ENCODE measurements around the gene RALGPS1. TPM values are rescaled to one million over a fixed set of nuclear protein-coding genes. Genes with fewer than 3 reads are reported as not detected.

Gene RALGPS1
- total and polyA plus RNA-seq, 2 donors (not counting 1 experiment from before 2014, with no cell fraction given) = 2.0 to 5.9 TPM

DNA sequence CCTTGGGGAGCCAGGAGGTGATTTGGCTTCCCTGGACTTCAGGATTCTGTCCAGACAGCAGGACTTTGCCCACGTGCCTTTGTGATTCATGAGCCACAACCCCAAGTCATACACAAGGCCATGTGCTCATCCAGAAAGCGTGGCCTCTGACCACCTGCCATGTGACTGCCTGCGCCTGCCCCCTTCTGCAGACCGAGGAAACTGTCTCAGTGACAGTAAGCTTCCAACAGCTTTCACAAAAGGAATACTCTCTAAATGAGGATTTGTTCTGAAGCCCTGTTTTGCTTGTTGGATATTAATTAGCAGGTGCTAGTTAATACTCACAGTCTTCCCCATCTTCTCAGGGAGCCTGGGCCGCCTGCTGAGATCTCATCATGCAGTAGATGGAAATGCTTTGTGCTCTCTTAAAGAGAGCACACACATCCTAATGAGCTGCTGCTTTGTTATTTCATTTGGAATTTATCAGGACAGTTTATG, 244.8 kb downstream of the RALGPS1 start:
- Histone ChIP-seq H3K79me2 (ENCODE audit: control insufficient read depth, insufficient read depth, low read length) (no peaks in the 10 kb centered on the region), H4K20me1 (ENCODE audit: control insufficient read depth, extremely low read depth, insufficient read depth, low read length) (no peaks in the 10 kb centered on the region), H3K4me2 (ENCODE audit: extremely low read depth, insufficient read depth, low read length) (peak overlapping the region; percentile 19), H3K27me3 (ENCODE audit: control insufficient read depth, insufficient read depth, low read length) (no peaks in the 10 kb centered on the region), H2AFZ (ENCODE audit: low read length) (no peak overlapping the region), H3K9ac (ENCODE audit: insufficient read depth, low read length) (peak overlapping the region; percentile 25), H3K27ac (ENCODE audit: insufficient read depth, low read length) (peak overlapping the region; percentile 49), H3K4me3 (replicated peaks in 1 of 4; ENCODE audit: control extremely low read depth in 1 of 4, insufficient read depth in 1 of 4, low read depth in 3 of 4, low read length in 4 of 4) (no peak overlapping the region), H3K36me3 (ENCODE audit: control insufficient read depth, insufficient read depth, low read length) (no peaks in the 10 kb centered on the region), H3K4me1 (ENCODE audit: control insufficient read depth, extremely low read depth, insufficient read depth, low read length) (peaks cover 24% of the 10 kb centered on the region), H3K9me3 (ENCODE audit: control insufficient read depth, insufficient read depth, low read depth, low read length) (no peaks in the 10 kb centered on the region)
- DNase-seq (ENCODE audit: low read depth in 2 of 2) = peak; percentile 87 to 92
- no peak for TF ChIP-seq EZH2 (IDR thresholded peaks at IDR 0.05; ENCODE audit: low read length, missing control alignments)
- TF ChIP-seq, protein P1, sequence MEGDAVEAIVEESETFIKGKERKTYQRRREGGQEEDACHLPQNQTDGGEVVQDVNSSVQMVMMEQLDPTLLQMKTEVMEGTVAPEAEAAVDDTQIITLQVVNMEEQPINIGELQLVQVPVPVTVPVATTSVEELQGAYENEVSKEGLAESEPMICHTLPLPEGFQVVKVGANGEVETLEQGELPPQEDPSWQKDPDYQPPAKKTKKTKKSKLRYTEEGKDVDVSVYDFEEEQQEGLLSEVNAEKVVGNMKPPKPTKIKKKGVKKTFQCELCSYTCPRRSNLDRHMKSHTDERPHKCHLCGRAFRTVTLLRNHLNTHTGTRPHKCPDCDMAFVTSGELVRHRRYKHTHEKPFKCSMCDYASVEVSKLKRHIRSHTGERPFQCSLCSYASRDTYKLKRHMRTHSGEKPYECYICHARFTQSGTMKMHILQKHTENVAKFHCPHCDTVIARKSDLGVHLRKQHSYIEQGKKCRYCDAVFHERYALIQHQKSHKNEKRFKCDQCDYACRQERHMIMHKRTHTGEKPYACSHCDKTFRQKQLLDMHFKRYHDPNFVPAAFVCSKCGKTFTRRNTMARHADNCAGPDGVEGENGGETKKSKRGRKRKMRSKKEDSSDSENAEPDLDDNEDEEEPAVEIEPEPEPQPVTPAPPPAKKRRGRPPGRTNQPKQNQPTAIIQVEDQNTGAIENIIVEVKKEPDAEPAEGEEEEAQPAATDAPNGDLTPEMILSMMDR (conservative IDR thresholded peaks at IDR 0.05 in 1 of 2, IDR thresholded peaks at IDR 0.05 in 1 of 2; ENCODE audit: low read depth in 1 of 2, low read length in 2 of 2) = peak; percentile 25 to 44

DNA sequence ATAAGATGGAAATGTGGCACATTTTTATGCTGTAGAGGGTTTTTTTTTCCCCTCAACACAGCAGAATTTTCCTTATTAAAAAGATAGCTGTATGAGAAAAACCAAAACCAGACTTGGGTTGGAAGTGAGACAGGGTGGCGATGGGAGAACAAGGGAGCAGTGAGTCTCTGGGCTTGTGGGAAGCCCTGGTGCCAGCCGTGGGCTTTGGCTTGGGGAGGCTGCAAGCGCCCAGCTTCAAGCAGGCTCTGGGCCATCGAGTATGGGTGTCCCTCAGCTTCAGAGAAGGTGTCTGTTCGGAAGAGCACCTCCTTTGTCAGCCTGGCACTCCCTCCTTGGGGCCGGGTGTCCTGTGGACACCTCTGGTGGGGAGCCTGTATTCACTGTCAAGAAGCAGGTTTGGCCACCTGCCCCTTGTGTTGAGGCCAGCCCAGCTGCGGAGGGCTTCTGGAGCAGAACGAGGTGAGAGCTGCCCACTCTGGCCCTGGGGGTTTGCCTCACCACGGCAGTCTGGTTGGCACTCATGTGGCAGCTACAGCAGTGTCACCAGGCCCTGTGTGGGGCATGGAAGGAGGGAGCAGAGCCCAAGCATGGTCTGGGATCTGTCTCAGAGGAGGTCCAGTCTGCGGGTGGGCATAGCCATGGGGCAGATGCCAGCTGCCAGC, 245.5 kb downstream of the RALGPS1 start:
- Histone ChIP-seq H3K4me3 (replicated peaks in 1 of 4; ENCODE audit: control extremely low read depth in 1 of 4, insufficient read depth in 1 of 4, low read depth in 3 of 4, low read length in 4 of 4) (no peak overlapping the region), H3K36me3 (ENCODE audit: control insufficient read depth, insufficient read depth, low read length) (no peaks in the 10 kb centered on the region), H3K27me3 (ENCODE audit: control insufficient read depth, insufficient read depth, low read length) (no peaks in the 10 kb centered on the region), H3K9ac (ENCODE audit: insufficient read depth, low read length) (no peak overlapping the region), H3K4me2 (ENCODE audit: extremely low read depth, insufficient read depth, low read length) (no peak overlapping the region), H2AFZ (ENCODE audit: low read length) (no peak overlapping the region), H3K9me3 (ENCODE audit: control insufficient read depth, insufficient read depth, low read depth, low read length) (no peaks in the 10 kb centered on the region), H3K27ac (ENCODE audit: insufficient read depth, low read length) (peak overlapping the region; percentile 49), H3K4me1 (ENCODE audit: control insufficient read depth, extremely low read depth, insufficient read depth, low read length) (peaks cover 24% of the 10 kb centered on the region), H4K20me1 (ENCODE audit: control insufficient read depth, extremely low read depth, insufficient read depth, low read length) (no peaks in the 10 kb centered on the region), H3K79me2 (ENCODE audit: control insufficient read depth, insufficient read depth, low read length) (no peaks in the 10 kb centered on the region)
- no peak for DNase-seq (ENCODE audit: low read depth in 2 of 2)
- no peak for TF ChIP-seq EZH2 (IDR thresholded peaks at IDR 0.05; ENCODE audit: low read length, missing control alignments)
- TF ChIP-seq, protein P1 (conservative IDR thresholded peaks at IDR 0.05 in 1 of 2, IDR thresholded peaks at IDR 0.05 in 1 of 2; ENCODE audit: low read depth in 1 of 2, low read length in 2 of 2) = no peak

DNA sequence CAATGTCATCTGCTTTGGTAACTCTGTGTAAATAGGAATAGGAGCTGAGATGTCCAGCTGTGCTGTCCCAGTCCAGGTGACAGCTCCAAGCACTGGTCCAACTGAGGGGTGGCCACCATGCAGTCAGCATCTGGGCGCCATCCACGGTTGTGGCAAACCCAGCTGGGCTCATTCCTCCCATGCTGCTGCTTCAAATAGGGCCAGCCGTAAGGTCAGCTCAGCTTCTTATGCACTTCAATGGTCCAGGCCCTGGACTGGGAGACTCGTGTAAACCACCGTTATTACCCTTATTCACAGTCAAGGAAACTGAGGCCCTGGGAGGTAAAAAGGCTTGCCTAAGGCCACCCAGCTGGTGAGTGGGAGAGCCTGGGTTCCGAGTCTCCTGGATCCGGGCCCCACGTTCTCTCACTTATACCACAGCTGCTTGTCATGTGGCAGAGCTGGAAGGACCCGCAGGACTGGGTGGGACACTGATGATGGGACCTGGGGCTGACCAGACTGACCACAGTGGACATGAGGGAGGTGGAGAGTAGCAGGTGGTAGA, 246.6 kb downstream of the RALGPS1 start:
- Histone ChIP-seq H2AFZ (ENCODE audit: low read length) (no peak overlapping the region), H4K20me1 (ENCODE audit: control insufficient read depth, extremely low read depth, insufficient read depth, low read length) (no peaks in the 10 kb centered on the region), H3K4me3 (replicated peaks in 1 of 4; ENCODE audit: control extremely low read depth in 1 of 4, insufficient read depth in 1 of 4, low read depth in 3 of 4, low read length in 4 of 4) (no peak overlapping the region), H3K4me1 (ENCODE audit: control insufficient read depth, extremely low read depth, insufficient read depth, low read length) (peaks cover 24% of the 10 kb centered on the region), H3K9me3 (ENCODE audit: control insufficient read depth, insufficient read depth, low read depth, low read length) (no peaks in the 10 kb centered on the region), H3K79me2 (ENCODE audit: control insufficient read depth, insufficient read depth, low read length) (no peaks in the 10 kb centered on the region), H3K27me3 (ENCODE audit: control insufficient read depth, insufficient read depth, low read length) (no peaks in the 10 kb centered on the region), H3K27ac (ENCODE audit: insufficient read depth, low read length) (no peak overlapping the region), H3K36me3 (ENCODE audit: control insufficient read depth, insufficient read depth, low read length) (no peaks in the 10 kb centered on the region), H3K4me2 (ENCODE audit: extremely low read depth, insufficient read depth, low read length) (no peak overlapping the region), H3K9ac (ENCODE audit: insufficient read depth, low read length) (no peak overlapping the region)
- DNase-seq (ENCODE audit: low read depth in 2 of 2) = no peak
- TF ChIP-seq EZH2 (IDR thresholded peaks at IDR 0.05; ENCODE audit: low read length, missing control alignments) = no peak
- TF ChIP-seq, protein P1 (conservative IDR thresholded peaks at IDR 0.05 in 1 of 2, IDR thresholded peaks at IDR 0.05 in 1 of 2; ENCODE audit: low read depth in 1 of 2, low read length in 2 of 2) = no peak

Data from fibroblast of lung (primary cell).